ENCODE results near the gene PCED1B.

PCED1B gene

DNA sequence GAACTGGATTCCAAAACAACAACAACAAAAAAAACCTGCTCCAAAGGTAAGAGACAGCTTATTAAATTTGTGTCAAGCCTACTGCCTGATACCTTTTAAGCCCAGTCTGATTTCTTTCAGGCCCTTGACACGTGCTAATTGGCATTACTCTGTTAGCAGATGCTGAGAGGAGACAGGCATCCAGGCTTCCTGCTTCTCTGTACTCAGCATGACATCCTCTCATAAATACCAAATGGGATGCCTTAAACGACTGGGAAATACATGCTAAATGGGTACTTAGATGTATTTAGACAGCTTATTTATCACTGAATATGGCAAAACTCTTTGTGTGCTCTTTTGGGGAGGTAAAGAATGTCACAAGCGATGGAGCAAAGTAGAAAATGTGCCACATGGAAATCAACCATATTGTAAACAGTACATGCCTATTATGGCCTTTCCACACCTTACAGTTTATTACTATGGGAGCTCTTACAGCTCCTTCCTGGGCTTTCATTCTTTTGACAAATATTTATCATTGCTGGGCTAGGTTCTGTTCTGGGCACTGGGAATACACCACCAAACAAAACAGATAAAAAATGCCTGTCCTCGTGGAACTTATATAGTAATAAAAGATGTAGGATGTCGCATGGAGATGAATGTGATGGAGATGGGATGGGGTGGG lies 11.5 kb upstream of the PCED1B start:
- no peak for DNase-seq

DNA sequence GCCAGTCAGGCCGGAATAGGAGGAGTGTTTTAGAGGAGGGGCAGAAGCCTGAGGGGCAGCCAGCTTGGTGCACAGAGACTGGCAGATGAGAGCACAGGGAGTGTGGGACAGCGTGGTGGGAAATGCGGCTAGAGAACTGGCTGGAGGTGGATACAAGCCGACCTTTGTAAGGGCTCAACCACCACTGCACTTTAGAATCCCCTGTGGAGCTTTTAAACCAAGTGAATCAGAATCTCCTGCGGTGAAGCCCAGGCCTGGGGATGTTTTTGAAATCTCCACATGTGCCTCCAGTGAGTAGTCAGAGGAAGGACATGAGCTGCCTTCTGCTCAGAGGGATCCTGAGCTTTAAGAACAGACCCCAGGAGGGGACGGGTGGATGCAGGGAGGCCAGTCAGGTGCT lies 10.9 kb upstream of the PCED1B start:
- no peak for DNase-seq

DNA sequence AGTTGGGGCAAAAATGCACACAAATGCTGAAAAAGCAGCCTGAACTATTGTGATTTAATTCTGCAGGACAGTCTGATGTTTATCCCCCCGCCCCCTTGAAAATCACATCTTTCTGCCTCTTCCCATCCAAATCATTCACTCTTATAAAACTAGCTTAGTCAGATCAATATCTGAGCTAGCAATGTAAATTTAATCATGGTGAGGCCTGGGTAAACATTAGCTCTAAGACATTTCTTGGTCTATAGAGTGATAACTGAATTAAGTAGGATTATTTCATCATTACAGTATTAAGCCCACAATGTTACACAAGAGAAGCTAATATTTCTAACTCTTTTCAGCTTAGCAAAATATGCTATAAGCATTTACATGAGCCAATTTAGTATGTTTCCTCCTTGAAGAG lies 9.1 kb upstream of the PCED1B start:
- DNase-seq = no peak

- no peak for DNase-seq
Observed at GRCh38 chr12:47071241-47071852, 8.1 kb upstream of the PCED1B start.

GRCh38 chr12:47073951-47074350 lies 5.5 kb upstream of the PCED1B start:
- DNase-seq = no peak

DNA sequence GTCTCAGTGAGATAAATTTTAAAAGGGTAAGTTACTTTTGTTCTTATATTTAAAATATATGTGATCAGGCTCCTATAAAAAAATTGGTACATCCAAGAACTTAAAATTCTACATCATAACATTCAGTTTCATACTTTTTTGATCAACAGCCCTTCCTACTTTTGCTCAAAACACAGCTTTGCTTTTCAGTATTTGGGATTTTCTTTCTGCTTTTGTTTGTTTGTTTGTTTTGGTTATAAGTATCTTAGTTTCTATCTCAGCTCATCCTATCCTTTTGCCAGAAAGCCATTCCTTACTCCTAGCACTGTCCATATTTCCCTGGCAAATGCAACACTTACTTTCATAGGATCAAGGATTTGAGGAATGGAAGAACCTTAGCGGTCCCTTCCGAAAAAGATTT lies 4.7 kb upstream of the PCED1B start:
- DNase-seq = no peak

- DNase-seq = no peak
Observed at GRCh38 chr12:47075192-47076084, 4.0 kb upstream of the PCED1B start.

DNA sequence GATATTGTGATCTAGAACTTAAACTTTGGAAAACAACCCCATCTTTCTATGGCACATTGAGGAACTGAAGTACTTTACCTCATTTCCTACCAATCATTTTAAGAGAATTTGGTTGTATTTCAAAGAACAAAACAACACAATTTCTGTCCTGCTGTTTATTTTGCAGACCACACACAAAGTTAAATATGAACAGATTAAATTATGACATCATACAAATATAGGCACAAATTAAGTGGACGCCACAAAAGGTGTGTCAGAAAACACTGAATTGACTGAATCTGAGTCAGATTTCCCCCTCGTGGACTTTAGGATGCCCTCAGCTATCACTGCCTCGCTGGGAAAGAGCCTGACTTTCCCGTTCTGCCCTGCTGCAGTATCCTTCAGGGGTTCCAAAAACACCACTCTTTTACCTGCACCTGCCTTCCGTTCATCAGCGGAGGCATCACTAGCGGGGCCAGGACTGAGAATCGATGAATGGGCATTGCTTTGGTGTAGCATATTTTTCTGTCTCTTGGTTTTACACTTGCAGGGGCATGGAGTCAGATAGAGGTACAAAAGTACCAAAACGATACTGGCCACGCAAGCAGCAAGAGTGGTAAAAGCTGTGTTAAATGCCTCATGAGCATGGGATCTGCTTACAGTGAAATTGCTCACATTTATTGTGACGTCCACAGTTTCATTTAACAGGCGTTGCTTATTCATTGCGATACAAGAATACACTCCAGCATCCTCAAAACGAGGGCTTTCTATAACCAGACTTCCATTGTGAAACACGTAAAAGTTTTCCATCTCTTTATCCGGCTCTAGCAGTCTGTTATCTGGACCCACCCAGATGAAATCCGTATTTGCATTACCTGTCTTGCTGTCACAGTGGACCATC lies 2.0 kb upstream of the PCED1B start:
- DNase-seq = no peak

- no peak for DNase-seq
Observed at GRCh38 chr12:47078086-47078395, 1.4 kb upstream of the PCED1B start.

GRCh38 chr12:47078733-47079467 lies 521 bp upstream of the PCED1B start:
- no peak for DNase-seq

- no peak for DNase-seq
Observed at GRCh38 chr12:47079981-47080724, 732 bp downstream of the PCED1B start.

DNA sequence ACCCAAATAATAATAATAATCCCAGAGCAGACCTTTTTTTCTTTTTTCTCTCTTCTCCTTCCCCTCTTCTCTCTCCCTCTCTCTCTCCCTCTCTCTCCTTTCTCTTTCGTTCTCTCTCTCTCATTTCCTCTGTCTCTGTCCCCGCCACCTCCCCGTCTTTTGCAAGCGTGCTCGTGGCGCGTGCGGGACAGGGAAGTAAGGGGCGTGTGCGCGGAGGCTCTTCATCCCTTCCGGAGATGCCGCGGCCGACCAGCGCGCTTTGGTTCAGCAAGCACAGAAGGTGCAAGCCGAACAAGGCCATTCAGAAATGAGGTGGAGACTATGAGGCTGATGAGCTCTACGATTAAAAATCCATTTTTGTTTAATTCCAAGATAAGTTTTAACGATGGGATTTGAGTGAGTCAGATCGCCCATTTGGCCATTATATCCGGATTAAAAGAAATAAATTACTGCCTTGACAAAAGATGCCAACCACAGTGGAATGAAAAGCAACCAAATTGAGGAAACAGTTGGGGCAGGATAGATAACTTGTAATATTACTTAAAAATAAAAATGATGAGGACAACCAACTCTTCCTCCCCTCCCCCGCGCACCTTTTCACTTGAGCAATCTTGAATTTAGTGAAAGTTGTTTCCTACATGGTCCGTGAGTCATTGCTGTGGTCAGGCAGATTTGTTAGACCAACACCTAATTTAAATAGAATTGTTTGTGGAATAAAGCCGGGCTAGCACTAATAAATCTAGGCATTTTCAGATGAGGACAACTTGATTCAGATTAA lies 1.5 kb downstream of the PCED1B start:
- peak; percentile 29 for DNase-seq

DNA sequence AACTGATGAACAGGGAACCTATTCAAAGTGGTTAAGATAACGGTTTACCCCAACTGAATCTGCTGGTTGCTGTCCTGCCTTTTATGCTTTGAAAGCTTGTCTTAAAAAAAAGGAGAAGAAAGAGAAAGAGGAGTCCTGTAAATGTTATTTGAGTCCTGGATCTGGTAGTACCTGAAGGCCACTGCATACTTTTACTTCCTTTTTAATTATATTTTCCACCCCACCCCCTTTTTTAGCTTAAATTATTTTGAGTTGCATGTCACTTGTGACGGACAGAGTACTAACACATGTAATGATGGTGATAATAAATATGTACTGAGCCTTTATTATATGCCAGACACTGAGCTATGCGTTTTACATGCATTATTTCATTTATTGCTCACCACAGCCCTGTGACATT lies 2.9 kb downstream of the PCED1B start:
- DNase-seq = no peak

DNA sequence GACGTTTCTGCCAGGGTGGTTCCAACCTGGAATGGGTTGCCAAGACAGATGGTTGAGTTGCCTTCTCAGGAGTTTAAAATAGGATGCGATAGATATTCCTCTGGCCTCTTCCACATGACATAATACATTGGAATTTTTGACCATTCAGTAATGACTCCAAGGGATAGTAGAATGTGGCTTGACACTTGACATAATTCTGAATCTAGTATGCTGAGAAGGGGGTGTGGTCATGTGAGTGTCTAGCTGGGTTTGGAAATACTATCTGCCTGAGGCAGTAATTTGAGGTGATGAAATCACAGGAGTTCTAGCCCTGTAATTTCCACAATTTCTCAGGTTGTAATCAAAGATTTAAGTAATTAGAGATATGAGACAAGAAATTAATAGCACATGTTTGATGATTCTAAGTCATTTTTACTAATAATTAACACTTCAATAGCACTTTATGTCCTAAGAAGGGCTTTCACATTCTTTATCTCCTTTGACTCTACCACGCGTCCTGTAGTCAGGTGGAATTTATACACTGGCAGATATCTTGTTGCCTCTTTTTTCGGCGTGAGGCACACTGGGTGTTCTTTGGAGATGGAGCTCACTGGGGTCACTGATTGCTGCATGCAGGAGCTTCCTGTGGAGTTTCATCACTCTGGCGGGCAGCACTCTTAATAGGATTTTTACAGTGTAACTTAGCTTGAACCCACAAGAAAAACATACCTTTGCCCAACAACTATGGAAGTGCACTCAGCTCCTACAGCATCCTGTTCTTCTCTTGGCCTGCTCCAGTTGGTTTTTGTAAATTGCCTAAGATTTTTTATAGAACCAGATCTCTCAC lies 3.6 kb downstream of the PCED1B start:
- no peak for DNase-seq

DNA sequence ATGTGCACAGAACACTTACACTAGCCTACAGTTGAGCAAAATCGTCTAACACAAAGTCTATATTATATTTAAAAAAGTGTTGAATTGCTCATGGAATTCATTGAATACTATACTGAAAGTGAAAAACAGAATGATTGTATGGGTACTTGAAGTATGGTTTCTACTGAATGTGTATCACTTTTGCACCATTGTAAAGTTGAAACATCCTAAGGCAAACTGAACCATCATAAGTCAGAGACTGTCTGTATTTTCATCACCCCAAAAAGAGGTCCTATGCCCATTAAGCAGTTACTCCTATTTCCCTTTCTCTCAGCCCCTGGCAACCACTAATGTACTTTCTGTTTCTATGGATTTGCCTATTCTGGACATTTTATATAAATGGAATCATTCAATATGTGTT lies 4.8 kb downstream of the PCED1B start:
- DNase-seq = no peak

GRCh38 chr12:47085815-47086252 lies 6.4 kb downstream of the PCED1B start:
- no peak for DNase-seq

GRCh38 chr12:47087088-47087688 lies 7.8 kb downstream of the PCED1B start:
- DNase-seq = no peak

- DNase-seq = peak; percentile 79
Observed at GRCh38 chr12:47088021-47088944, 8.9 kb downstream of the PCED1B start.

Measured in NCI-H510A (cell line).